Measurements from ENCODE around the gene CCNL2. TPM values are rescaled to one million over a fixed set of nuclear protein-coding genes. Genes with fewer than 3 reads are reported as not detected.

Gene CCNL2
- total and polyA plus RNA-seq, 9 donors = 71.1 to 245 (median 196) TPM

DNA sequence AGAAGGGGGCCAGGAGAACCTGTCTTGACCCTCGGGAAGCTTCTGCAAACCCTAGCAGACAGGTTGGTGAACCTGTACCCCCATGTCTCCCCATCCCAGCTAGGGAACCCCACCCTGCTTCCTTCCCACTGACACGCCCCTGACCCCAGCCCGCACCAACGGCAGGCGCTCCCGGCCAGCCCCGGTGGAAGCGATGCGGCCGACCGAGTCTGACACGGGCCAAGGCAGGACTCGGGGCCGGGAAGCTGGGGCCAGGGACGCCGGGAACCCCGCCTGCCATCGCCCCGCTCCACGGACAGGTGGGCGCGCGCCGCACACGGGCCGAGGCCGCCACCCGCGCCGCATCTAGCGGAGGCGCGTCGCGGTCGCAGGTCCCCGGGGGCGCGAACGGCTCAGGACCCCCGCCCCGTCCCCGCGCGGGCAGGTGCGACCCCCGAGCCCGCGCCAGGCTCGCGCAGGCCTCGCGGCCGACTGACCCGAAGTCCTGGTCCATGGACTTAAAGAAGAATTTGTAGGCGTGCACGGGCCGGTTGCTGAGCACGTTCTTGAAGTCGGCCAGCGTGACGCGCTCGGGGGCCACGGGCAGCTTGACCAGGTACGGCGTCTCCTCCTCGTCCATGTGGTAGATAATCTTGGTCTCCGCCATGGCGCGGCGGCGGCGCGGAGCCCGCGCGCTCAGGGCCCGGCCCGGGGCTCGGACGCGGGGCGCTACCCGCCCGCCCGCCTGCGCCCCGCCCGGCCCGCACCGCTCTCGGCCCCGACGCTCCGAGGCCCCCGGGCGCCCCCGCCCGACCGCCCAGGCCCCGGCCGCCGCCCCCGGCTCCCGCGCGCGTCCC, 50.5 kb downstream of the CCNL2 start:
- Histone ChIP-seq H3K4me1 (ENCODE audit: insufficient read depth) (peaks cover 33% of the 10 kb centered on the region), H3K36me3 (no peaks in the 10 kb centered on the region), H3K4me3 (peak overlapping the region; percentile 46), H3K27me3 (no peaks in the 10 kb centered on the region), H3K27ac (peak overlapping the region; percentile 20 to 53), H3K9me3 (no peaks in the 10 kb centered on the region)
- intact Hi-C loops (cut with DNase I) = loop anchor here in 1 of 4 donors (1.0 to 2.0 kb wide), 3 partner anchors 24 to 75 kb away; partner anchors contain the start of genes CCNL2, CPTP, INTS11 and UBE2J2
- no peak for TF ChIP-seq EP300 (IDR thresholded peaks at IDR 0.05)
- DNase-seq = peak in 3 of 5 donors; percentile 64 to 77 (median 66)
- WGBS, 3 donors = 1% methylated on average over 36 to 109 of the region's 109 CpGs

DNA sequence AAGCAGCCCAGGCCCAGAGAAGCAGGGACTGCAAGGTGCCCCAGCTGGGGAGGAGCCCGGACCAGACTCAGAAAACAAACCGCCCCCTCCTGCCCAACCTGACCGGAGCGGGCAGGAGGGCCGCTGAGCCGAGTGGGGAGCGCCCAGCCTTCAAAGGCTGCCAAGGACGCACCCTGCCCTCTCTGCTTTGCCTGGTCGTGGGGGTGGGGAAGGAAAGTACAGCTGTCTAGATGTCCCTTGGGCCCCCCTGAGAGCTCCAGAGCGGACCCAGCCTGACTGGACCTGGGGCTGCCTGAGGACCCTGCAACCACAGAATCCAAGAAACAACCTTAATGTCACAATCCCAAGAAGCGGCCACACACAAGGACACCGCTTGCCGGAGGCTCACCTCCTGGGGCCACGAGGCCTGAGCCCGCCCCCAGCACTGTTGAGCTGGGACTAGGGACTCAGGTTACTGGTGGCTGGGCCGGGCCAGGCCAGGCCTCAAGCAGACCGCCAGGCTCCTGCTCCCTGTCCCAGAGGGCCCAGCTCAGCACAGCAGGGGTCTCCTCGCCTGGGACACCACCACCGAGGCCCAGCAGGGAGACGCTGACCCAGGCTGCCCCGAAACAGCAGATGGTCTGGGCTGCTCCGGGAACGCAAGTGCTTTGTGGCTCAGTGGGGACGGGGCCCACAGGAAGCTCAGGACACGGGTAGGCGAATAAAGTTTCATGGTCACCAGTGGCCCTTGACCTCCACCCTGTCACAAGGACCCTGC, 51.3 kb downstream of the CCNL2 start:
- H3K4me1 ChIP-seq (ENCODE audit: insufficient read depth) = peaks cover 33% of the 10 kb centered on the region
- DNase-seq = no peak
- H3K36me3 ChIP-seq = no peaks in the 10 kb centered on the region
- TF ChIP-seq EP300 (IDR thresholded peaks at IDR 0.05) = no peak
- TF ChIP-seq, protein P1, sequence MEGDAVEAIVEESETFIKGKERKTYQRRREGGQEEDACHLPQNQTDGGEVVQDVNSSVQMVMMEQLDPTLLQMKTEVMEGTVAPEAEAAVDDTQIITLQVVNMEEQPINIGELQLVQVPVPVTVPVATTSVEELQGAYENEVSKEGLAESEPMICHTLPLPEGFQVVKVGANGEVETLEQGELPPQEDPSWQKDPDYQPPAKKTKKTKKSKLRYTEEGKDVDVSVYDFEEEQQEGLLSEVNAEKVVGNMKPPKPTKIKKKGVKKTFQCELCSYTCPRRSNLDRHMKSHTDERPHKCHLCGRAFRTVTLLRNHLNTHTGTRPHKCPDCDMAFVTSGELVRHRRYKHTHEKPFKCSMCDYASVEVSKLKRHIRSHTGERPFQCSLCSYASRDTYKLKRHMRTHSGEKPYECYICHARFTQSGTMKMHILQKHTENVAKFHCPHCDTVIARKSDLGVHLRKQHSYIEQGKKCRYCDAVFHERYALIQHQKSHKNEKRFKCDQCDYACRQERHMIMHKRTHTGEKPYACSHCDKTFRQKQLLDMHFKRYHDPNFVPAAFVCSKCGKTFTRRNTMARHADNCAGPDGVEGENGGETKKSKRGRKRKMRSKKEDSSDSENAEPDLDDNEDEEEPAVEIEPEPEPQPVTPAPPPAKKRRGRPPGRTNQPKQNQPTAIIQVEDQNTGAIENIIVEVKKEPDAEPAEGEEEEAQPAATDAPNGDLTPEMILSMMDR (IDR thresholded peaks at IDR 0.05) = no peak
- TF ChIP-seq POLR2A (IDR thresholded peaks at IDR 0.05) = no peak
- intact Hi-C loops (cut with DNase I) = loop anchor here in 1 of 4 donors (2.0 kb wide), 2 partner anchors 23 to 51 kb away; partner anchors contain the start of genes CCNL2, CPTP and INTS11
- 14 to 18% (median 17%) methylated on average over 6 to 26 of the region's 26 CpGs for WGBS, 3 donors
- no peaks in the 10 kb centered on the region for H3K27me3 ChIP-seq
- peak overlapping the region; percentile 46 for H3K4me3 ChIP-seq
- H3K9me3 ChIP-seq = no peaks in the 10 kb centered on the region
- peak overlapping the region; percentile 20 to 53 for H3K27ac ChIP-seq

DNA sequence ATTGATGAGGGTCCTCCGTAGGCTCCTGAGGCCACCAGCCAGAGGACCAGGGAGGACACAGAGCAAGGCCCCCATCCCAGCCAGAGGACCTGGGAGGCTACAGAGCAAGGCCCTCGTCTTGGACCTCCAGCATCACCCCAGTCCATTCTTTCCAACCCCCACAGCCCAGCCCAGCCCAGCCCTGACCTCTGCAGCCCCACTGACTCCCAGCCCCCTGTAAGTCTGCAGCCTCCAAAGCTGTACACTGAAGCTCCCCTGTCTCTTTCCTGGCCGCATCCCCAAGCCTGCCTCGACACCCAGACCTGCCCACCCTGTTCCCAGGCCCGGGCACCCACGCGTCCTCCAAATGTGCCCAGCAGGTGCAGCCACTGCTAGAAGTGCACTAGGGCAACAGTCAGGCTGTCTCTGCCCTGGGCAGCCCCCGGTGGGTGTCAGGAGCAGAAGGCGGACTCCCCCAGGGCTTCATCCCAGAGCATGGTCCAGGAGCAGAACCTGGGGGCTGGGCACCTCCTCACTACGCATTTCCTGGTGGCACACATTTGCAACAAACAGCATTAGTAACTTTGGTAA, 52.0 kb downstream of the CCNL2 start:
- 73 to 82% (median 80%) methylated on average over 10 of the region's 10 CpGs for WGBS, 3 donors
- Histone ChIP-seq H3K27me3 (no peaks in the 10 kb centered on the region), H3K4me1 (ENCODE audit: insufficient read depth) (peaks cover 33% of the 10 kb centered on the region), H3K9me3 (no peaks in the 10 kb centered on the region), H3K36me3 (no peaks in the 10 kb centered on the region), H3K4me3 (no peak overlapping the region), H3K27ac (peak overlapping the region; percentile 20 to 53)
- DNase-seq = no peak
- intact Hi-C loops (cut with DNase I) = no loop called here
- TF ChIP-seq EP300 (IDR thresholded peaks at IDR 0.05) = no peak
- TF ChIP-seq POLR2A (IDR thresholded peaks at IDR 0.05) = no peak
- TF ChIP-seq, protein P1 (IDR thresholded peaks at IDR 0.05) = no peak

DNA sequence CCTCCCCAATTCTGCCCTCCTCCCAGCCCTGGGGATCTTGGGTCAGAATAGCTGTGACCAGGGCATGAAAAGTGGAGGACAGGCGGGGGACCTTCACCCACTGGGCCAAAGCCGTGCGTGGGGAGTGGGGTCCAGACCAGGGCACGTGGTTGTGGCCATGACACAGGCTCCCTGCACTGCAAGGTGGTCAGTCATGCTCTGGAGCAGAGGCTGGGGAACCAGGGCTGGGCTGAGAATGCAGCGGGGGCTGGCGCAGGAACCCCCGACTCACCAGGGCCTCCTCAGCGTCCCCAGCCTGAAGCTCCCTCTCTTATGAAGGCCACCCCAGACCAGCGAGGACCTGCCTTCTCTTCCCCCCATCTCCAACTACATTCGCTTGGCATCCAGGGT, 52.6 kb downstream of the CCNL2 start:
- Histone ChIP-seq H3K36me3 (no peaks in the 10 kb centered on the region), H3K27ac (peak overlapping the region in 1 of 2 donors; percentile 6), H3K4me1 (ENCODE audit: insufficient read depth) (peaks cover 29% of the 10 kb centered on the region), H3K27me3 (no peaks in the 10 kb centered on the region), H3K4me3 (no peak overlapping the region), H3K9me3 (no peaks in the 10 kb centered on the region)
- no peak for DNase-seq
- WGBS, 3 donors = 84 to 93% (median 87%) methylated on average over 10 of the region's 10 CpGs
- intact Hi-C loops (cut with DNase I) = no loop called here
- TF ChIP-seq EP300 (IDR thresholded peaks at IDR 0.05) (no peak), POLR2A (IDR thresholded peaks at IDR 0.05) (no peak)
- TF ChIP-seq, protein P1 (IDR thresholded peaks at IDR 0.05) = no peak

Measured in ovary (tissue), 9 donors.